Spleen (tissue), 11 donors: Measurements from ENCODE around the gene ADORA1. TPM values are rescaled to one million over a fixed set of nuclear protein-coding genes. Genes with fewer than 3 reads are reported as not detected.

ENCODE experiments used
- DNase-seq: peaks from one replicate; pipeline ENCODE4 v3.0.0-alpha.2; 2020
- H3K27ac ChIP-seq, 8 donors: fragments of 200-600 bp; sonication (generic) in 7 of 8; 1 replicate in 4 of 8; 2 replicates in 4 of 8; pipeline versions ENCODE4 v1.5.0 to v1.8.0; 2016 to 2021; ENCODE audit warnings: inconsistent platforms in 4 of 8, mild to moderate bottlenecking in 4 of 8, moderate library complexity in 1 of 8
- H3K27me3 ChIP-seq, 7 donors: fragments of 200-600 bp; sonication (generic) in 6 of 7; replicated peaks in 1 of 7; 1 replicate in 4 of 7; 2 replicates in 3 of 7; pipeline versions ENCODE4 v1.5.0 to v1.8.0; 2016 to 2021; ENCODE audit warnings: inconsistent platforms in 3 of 7, mild to moderate bottlenecking in 1 of 7
- H3K36me3 ChIP-seq, 6 donors: fragments of 200-600 bp; sonication (generic) in 5 of 6; 1 replicate in 4 of 6; 2 replicates in 2 of 6; pipeline versions ENCODE4 v1.5.0 to v1.8.0; 2016 to 2021; ENCODE audit warnings: inconsistent platforms in 2 of 6
- H3K4me1 ChIP-seq, 6 donors: fragments of 200-600 bp; sonication (generic) in 5 of 6; 1 replicate in 3 of 6; 2 replicates in 3 of 6; pipeline versions ENCODE4 v1.5.0 to v1.8.0; 2016 to 2021; ENCODE audit warnings: inconsistent platforms in 3 of 6
- H3K4me3 ChIP-seq, 8 donors: fragments of 200-600 bp; sonication (generic) in 7 of 8; 1 replicate in 4 of 8; 2 replicates in 4 of 8; pipeline versions ENCODE4 v1.5.0 to v1.8.0; 2016 to 2021; ENCODE audit warnings: inconsistent platforms in 4 of 8, mild to moderate bottlenecking in 4 of 8, moderate library complexity in 2 of 8
- H3K9me3 ChIP-seq, 8 donors: fragments of 200-600 bp; sonication (generic) in 7 of 8; 1 replicate in 4 of 8; 2 replicates in 4 of 8; pipeline versions ENCODE4 v1.5.0 to v1.8.0; 2016 to 2021; ENCODE audit warnings: inconsistent platforms in 4 of 8
- POLR2A ChIP-seq, 3 donors: fragments of 450-650 bp; IDR thresholded peaks; one replicate each; pipeline ENCODE4 v1.5.1; 2017; ENCODE audit warnings: antibody characterized with exemption in 3 of 3, mild to moderate bottlenecking in 1 of 3
- POLR2AphosphoS5 ChIP-seq, 3 donors: sonication (generic); formaldehyde crosslinking; IDR thresholded peaks; one replicate each; pipeline ENCODE4 v1.5.1; 2017; ENCODE audit warnings: antibody characterized with exemption in 3 of 3
- WGBS, 5 donors: extraction: QIAGEN DNeasy Blood & Tissue Kit in 3 of 5; methylation state at CpG; one replicate each; pipeline versions ENCODE4 v1.1.5 to v1.1.7; 2013 to 2018; 5-methylcytosine and 5-hydroxymethylcytosine counted together
- intact Hi-C: fragments of 100-400 bp; cut with DNase I; formaldehyde crosslinking; loops from one replicate; pipeline ENCODE4 v1.15.0; 2023; ENCODE audit warnings: low total_unique reads
- polyA plus RNA-seq, 3 donors: library from polyadenylated mRNA; stranded (reverse); fragments of 200-250 nt; gene quantifications; one replicate each; pipeline ENCODE4 v1.2.1, GENCODE V29; 2013
- total RNA-seq, 7 donors: library from RNA; depleted of rRNA in 3 of 7; stranded (reverse); fragments of >200 nt in 3 of 7; fragmentation: NEBNext Ultra II Directional in 4 of 7; extraction: Animal tissue kit (Norgen Biotek cat#: 25700) in 4 of 7; gene quantifications; one replicate each; pipeline versions ENCODE4 v1.1.0 to v1.2.1, GENCODE V29; 2016 to 2021
- TF ChIP-seq, protein P1 (sequence below), 11 experiments: fragments of 200-600 bp in 7 of 11; fragments of 450-650 bp in 4 of 11; sonication (generic) in 4 of 11; IDR thresholded peaks in 8 of 11; conservative IDR thresholded peaks in 3 of 11; 1 replicate in 7 of 11; 2 replicates in 4 of 11; pipeline versions ENCODE4 v1.4.0 to v1.8.0; 2016 to 2021; ENCODE audit warnings: antibody characterized with exemption in 11 of 11, inconsistent platforms in 4 of 11, mild to moderate bottlenecking in 1 of 11
- donor health status: healthy with polysubstance abuse.
- donor health status: DM: no; HTN: no; CAD: no; lungs with moderate emphysema.
- donor health status: DM: no; HTN: no; CAD: no.
- donor health status: Bipolar disorder and iron deficiency.
- donor health status: healthy.
- donor health status: DM: no; HTN: no; CAD: no.
- donor health status: DM: yes; HTN: yes; CAD: no.

ADORA1 gene
- total and polyA plus RNA-seq, 10 donors: 0.37 to 13.5 (median 5.3) TPM

DNA sequence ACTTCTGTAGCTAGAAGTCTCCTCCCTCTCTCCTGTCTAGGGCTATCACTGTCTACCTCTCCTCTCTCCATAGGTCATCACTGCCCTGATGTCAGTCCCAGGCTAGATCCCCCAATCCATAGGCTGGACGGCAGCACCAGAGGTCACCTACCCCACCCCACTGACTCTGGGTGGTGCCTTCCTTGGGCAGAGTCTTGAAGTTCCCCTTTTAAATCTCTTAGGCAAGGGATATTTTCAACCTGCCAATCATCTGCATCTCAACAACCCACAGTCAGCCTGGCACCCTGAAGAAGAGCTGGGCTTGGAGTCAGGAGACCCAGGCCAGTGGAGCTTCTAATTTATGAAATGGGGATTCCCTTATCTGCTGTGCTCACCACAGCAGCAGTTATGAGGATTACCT is 34.9 kb downstream of the ADORA1 start:
- TF ChIP-seq POLR2AphosphoS5 (IDR thresholded peaks at IDR 0.05) (no peak), POLR2A (IDR thresholded peaks at IDR 0.05) (no peak)
- TF ChIP-seq, protein P1, sequence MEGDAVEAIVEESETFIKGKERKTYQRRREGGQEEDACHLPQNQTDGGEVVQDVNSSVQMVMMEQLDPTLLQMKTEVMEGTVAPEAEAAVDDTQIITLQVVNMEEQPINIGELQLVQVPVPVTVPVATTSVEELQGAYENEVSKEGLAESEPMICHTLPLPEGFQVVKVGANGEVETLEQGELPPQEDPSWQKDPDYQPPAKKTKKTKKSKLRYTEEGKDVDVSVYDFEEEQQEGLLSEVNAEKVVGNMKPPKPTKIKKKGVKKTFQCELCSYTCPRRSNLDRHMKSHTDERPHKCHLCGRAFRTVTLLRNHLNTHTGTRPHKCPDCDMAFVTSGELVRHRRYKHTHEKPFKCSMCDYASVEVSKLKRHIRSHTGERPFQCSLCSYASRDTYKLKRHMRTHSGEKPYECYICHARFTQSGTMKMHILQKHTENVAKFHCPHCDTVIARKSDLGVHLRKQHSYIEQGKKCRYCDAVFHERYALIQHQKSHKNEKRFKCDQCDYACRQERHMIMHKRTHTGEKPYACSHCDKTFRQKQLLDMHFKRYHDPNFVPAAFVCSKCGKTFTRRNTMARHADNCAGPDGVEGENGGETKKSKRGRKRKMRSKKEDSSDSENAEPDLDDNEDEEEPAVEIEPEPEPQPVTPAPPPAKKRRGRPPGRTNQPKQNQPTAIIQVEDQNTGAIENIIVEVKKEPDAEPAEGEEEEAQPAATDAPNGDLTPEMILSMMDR (IDR thresholded peaks at IDR 0.05 in 8 of 11, conservative IDR thresholded peaks at IDR 0.05 in 3 of 11): no peak
- DNase-seq: no peak
- H3K4me1 ChIP-seq: peaks cover 0 to 9% (median 0%) of the 10 kb centered on the region in 6 donors
- H3K36me3 ChIP-seq: peaks cover 0 to 12% (median 0%) of the 10 kb centered on the region in 6 donors
- H3K4me3 ChIP-seq: no peak overlapping the region
- H3K27me3 ChIP-seq: peaks cover 0 to 84% (median 0%) of the 10 kb centered on the region in 7 donors
- intact Hi-C loops: no loop called here
- 18 to 50% (median 23%) methylated on average over 1 of the region's 1 CpG for WGBS, 5 donors
- H3K9me3 ChIP-seq: peaks cover 0 to 18% (median 4%) of the 10 kb centered on the region in 8 donors
- H3K27ac ChIP-seq: no peak overlapping the region

GRCh38 chr1:203163891-203164635 is 36.5 kb downstream of the ADORA1 start:
- intact Hi-C loops: no loop called here
- H3K4me1 ChIP-seq: peaks cover 0 to 10% (median 0%) of the 10 kb centered on the region in 6 donors
- WGBS, 5 donors: 53 to 64% (median 58%) methylated on average over 7 of the region's 7 CpGs

DNA sequence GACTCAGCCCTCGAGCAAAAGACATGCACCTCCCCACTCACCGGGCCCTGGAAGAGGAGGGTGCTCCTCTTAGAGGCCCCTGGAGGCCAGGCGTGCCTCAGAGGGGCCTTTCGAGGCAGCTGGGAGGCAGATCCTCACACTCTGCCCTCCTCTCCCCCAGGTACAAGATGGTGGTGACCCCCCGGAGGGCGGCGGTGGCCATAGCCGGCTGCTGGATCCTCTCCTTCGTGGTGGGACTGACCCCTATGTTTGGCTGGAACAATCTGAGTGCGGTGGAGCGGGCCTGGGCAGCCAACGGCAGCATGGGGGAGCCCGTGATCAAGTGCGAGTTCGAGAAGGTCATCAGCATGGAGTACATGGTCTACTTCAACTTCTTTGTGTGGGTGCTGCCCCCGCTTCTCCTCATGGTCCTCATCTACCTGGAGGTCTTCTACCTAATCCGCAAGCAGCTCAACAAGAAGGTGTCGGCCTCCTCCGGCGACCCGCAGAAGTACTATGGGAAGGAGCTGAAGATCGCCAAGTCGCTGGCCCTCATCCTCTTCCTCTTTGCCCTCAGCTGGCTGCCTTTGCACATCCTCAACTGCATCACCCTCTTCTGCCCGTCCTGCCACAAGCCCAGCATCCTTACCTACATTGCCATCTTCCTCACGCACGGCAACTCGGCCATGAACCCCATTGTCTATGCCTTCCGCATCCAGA is 37.7 kb downstream of the ADORA1 start:
- Histone ChIP-seq H3K27ac (no peak overlapping the region), H3K4me3 (no peak overlapping the region), H3K4me1 (peaks cover 0 to 10% (median 0%) of the 10 kb centered on the region in 6 donors), H3K36me3 (peaks cover 0 to 12% (median 0%) of the 10 kb centered on the region in 6 donors), H3K9me3 (no peaks in the 10 kb centered on the region), H3K27me3 (peaks cover 0 to 64% (median 0%) of the 10 kb centered on the region in 7 donors)
- TF ChIP-seq, protein P1 (IDR thresholded peaks at IDR 0.05 in 8 of 11, conservative IDR thresholded peaks at IDR 0.05 in 3 of 11): no peak
- TF ChIP-seq POLR2A (IDR thresholded peaks at IDR 0.05): no peak
- no peak for TF ChIP-seq POLR2AphosphoS5 (IDR thresholded peaks at IDR 0.05)
- intact Hi-C loops: no loop called here
- DNase-seq: no peak
- WGBS, 5 donors: 81 to 93% (median 90%) methylated on average over 25 to 28 of the region's 28 CpGs

More at GRCh38 chr1:203163891-203164635, 36.5 kb downstream of the ADORA1 start:
- Histone ChIP-seq H3K9me3 (peaks cover 0 to 2% (median 0%) of the 10 kb centered on the region in 8 donors), H3K36me3 (peaks cover 0 to 12% (median 0%) of the 10 kb centered on the region in 6 donors), H3K27ac (no peak overlapping the region), H3K4me3 (no peak overlapping the region), H3K27me3 (peaks cover 0 to 71% (median 0%) of the 10 kb centered on the region in 7 donors)
- TF ChIP-seq, protein P1 (IDR thresholded peaks at IDR 0.05 in 8 of 11, conservative IDR thresholded peaks at IDR 0.05 in 3 of 11): no peak
- TF ChIP-seq POLR2AphosphoS5 (IDR thresholded peaks at IDR 0.05): no peak
- no peak for TF ChIP-seq POLR2A (IDR thresholded peaks at IDR 0.05)
- no peak for DNase-seq

- DNase-seq: no peak
- Histone ChIP-seq H3K4me1 (peaks cover 0 to 10% (median 0%) of the 10 kb centered on the region in 6 donors), H3K27ac (no peak overlapping the region), H3K36me3 (peaks cover 0 to 12% (median 0%) of the 10 kb centered on the region in 6 donors), H3K4me3 (no peak overlapping the region), H3K9me3 (no peaks in the 10 kb centered on the region), H3K27me3 (peaks cover 0 to 60% (median 0%) of the 10 kb centered on the region in 7 donors)
- TF ChIP-seq, protein P1 (IDR thresholded peaks at IDR 0.05 in 8 of 11, conservative IDR thresholded peaks at IDR 0.05 in 3 of 11): no peak
- intact Hi-C loops: no loop called here
- WGBS, 5 donors: 86 to 98% (median 91%) methylated on average over 7 to 8 of the region's 8 CpGs
Observed at GRCh38 chr1:203165800-203166161, 38.3 kb downstream of the ADORA1 start.
